K562 (cell line): ENCODE data around the gene METTL15. TPM values are rescaled to one million over a fixed set of nuclear protein-coding genes. Genes with fewer than 3 reads are reported as not detected.

Experiments used
- CBX3 ChIP-seq, 2 experiments: IDR thresholded peaks; 1 replicate in 1 of 2; 2 replicates in 1 of 2; pipeline ENCODE4 v1.6.1; 2012; ENCODE audit warnings: inconsistent platforms in 2 of 2, low read length in 2 of 2, borderline replicate concordance in 1 of 2, control low read depth in 1 of 2
- CHD1 ChIP-seq: fragments of 200-600 bp; sonication (generic); IDR thresholded peaks from one replicate; pipeline ENCODE4 v1.6.1; 2012; ENCODE audit warnings: mild to moderate bottlenecking, moderate library complexity, low read length, inconsistent platforms
- HOMEZ ChIP-seq: fragments of 250-450 bp; sonication (Bioruptor Pico); IDR thresholded peaks from 2 replicates; pipeline ENCODE4 v1.4.0; 2020; ENCODE audit warnings: mild to moderate bottlenecking, moderate library complexity
- LARP7 ChIP-seq: fragments of 450-650 bp; IDR thresholded peaks from 2 replicates; pipeline ENCODE4 v1.6.1; 2016
- MLLT1 ChIP-seq, 2 experiments: fragments of 450-650 bp; IDR thresholded peaks; 2 replicates each; pipeline ENCODE4 v1.6.1; 2016
- MNT ChIP-seq, 2 experiments: fragments of 450-650 bp; conservative IDR thresholded peaks; 2 replicates each; pipeline ENCODE4 v1.6.1; 2017; ENCODE audit warnings: mild to moderate bottlenecking in 2 of 2, moderate library complexity in 2 of 2
- NFE2 ChIP-seq: IDR thresholded peaks from 2 replicates; pipeline ENCODE4 v1.6.1; 2014; ENCODE audit warnings: antibody characterized with exemption, low read depth
- NR0B1 ChIP-seq: fragments of 450-650 bp; IDR thresholded peaks from one replicate; pipeline ENCODE4 v1.6.1; 2018; ENCODE audit warnings: mild to moderate bottlenecking, moderate library complexity; ENCODE audit not compliant: partially characterized antibody
- NR2F6 ChIP-seq: fragments of 450-650 bp; formaldehyde crosslinking; IDR thresholded peaks from 2 replicates; pipeline ENCODE4 v1.4.0; 2020; ENCODE audit warnings: mild to moderate bottlenecking
- OTX1 ChIP-seq: fragments of 450-650 bp; formaldehyde crosslinking; IDR thresholded peaks from 2 replicates; pipeline ENCODE4 v1.4.0; 2022; ENCODE audit warnings: mild to moderate bottlenecking
- PHTF2 ChIP-seq: fragments of 250-450 bp; sonication (Bioruptor Pico); IDR thresholded peaks from 2 replicates; pipeline ENCODE4 v1.5.0; 2021; ENCODE audit warnings: mild to moderate bottlenecking
- SETDB1 ChIP-seq: IDR thresholded peaks from one replicate; pipeline ENCODE4 v1.6.1; 2012; ENCODE audit warnings: low read length, control low read depth, inconsistent platforms
- TEAD2 ChIP-seq: fragments of 450-650 bp; IDR thresholded peaks from 2 replicates; pipeline ENCODE4 v1.6.1; 2016; ENCODE audit warnings: missing genetic modification characterization, control low read depth, missing compliant biosample characterization
- ZBTB17 ChIP-seq: fragments of 450-650 bp; formaldehyde crosslinking; IDR thresholded peaks from 2 replicates; pipeline ENCODE4 v1.4.0; 2020; ENCODE audit warnings: mild to moderate bottlenecking
- ZNF174 ChIP-seq: fragments of 250-450 bp; sonication (Bioruptor Pico); IDR thresholded peaks from 2 replicates; pipeline ENCODE4 v1.4.0; 2020; ENCODE audit warnings: mild to moderate bottlenecking
- ZNF184 ChIP-seq: sonication (generic); formaldehyde crosslinking; IDR thresholded peaks from 2 replicates; pipeline ENCODE4 v1.5.0; 2020; ENCODE audit warnings: missing genetic modification reagents
- ZNF277 ChIP-seq: fragments of 250-450 bp; sonication (Bioruptor Pico); IDR thresholded peaks from 2 replicates; pipeline ENCODE4 v1.8.0; 2022; ENCODE audit warnings: inconsistent platforms, mild to moderate bottlenecking, moderate library complexity, borderline replicate concordance
- ZNF395 ChIP-seq: fragments of 200-800 bp; sonication (Bioruptor generic); IDR thresholded peaks from 2 replicates; pipeline ENCODE4 v1.6.1; 2017; ENCODE audit warnings: missing genetic modification characterization, missing compliant biosample characterization
- ZNF707 ChIP-seq: fragments of 250-450 bp; sonication (Bioruptor Pico); conservative IDR thresholded peaks from 2 replicates; pipeline ENCODE4 v1.8.0; 2022; ENCODE audit warnings: inconsistent platforms, mild to moderate bottlenecking, moderate library complexity
- ZNF717 ChIP-seq: fragments of 250-450 bp; sonication (Bioruptor Pico); IDR thresholded peaks from 2 replicates; pipeline ENCODE4 v1.5.0; 2021
- polyA plus RNA-seq, 8 experiments: library from polyadenylated mRNA; depleted of rRNA in 4 of 8; stranded (reverse) in 5 of 8; unstranded in 3 of 8; fragments of >200 nt; fragmentation: Nextera tagmentation in 2 of 8; fragmentation: Illumina TruSeq in 1 of 8; extraction: Ambion mirVana in 2 of 8; extraction: Trizol in 1 of 8; gene quantifications; 2 replicates each; pipeline versions ENCODE4 v1.2.1 to v1.2.3, GENCODE V29; 2011 to 2014; ENCODE audit warnings: inconsistent platforms in 1 of 8, missing spikeins in 1 of 8
- total RNA-seq, 7 experiments: library from RNA; depleted of rRNA in 6 of 7; stranded (reverse); fragments of >200 nt in 6 of 7; fragmentation: Illumina TruSeq in 2 of 7; extraction: Trizol in 2 of 7; gene quantifications; 2 replicates each; pipeline versions ENCODE4 v1.2.1 to v1.2.3, GENCODE V29; 2011 to 2021; ENCODE audit warnings: low replicate concordance in 1 of 7

Gene METTL15
- total and polyA plus RNA-seq, 9 of the 15 experiments (the other 6 are each of a cell fraction or from before 2014, with no cell fraction given): 10.7 to 21.7 (median 15.9) TPM

- TF ChIP-seq HOMEZ (no peak), ZNF707 (CRISPR knock-in tag) (no peak), MLLT1 (IDR thresholded peaks at IDR 0.05) (peak; percentile 40 to 66; a peak in 2 of 4 replicates), ZNF717 (CRISPR knock-in tag) (no peak), TEAD2 (tag) (no peak), CHD1 (no peak), NR2F6 (no peak), LARP7 (no peak), ZBTB17 (CRISPR knock-in tag) (no peak), ZNF395 (no peak), ZNF277 (CRISPR knock-in tag) (no peak), NR0B1 (no peak), SETDB1 (no peak), ZNF174 (CRISPR knock-in tag) (no peak), PHTF2 (CRISPR knock-in tag) (no peak), MNT (conservative IDR thresholded peaks at IDR 0.05) (peak; percentile 60 to 89), NFE2 (no peak), CBX3 (IDR thresholded peaks at IDR 0.05; ENCODE audit: borderline replicate concordance in 1 of 2, low read length in 2 of 2) (0 out of 3 replicates have a peak, but pooled peaks of 1 of the 2 experiments have one; percentile 39), OTX1 (CRISPR knock-in tag) (no peak), ZNF184 (CRISPR knock-in tag) (no peak)
Measured at GRCh38 chr11:28107750-28108618, at the start of gene METTL15, which contains the start of gene KIF18A (continued).
